HPDE6-E6E7 (cell line): ENCODE results near the gene CHPF.

ENCODE experiments used
- DNase-seq: peaks from one replicate; pipeline ENCODE4 v3.0.0; 2011; ENCODE audit warnings: missing footprints; ENCODE audit errors: extremely low spot score

CHPF gene

DNA sequence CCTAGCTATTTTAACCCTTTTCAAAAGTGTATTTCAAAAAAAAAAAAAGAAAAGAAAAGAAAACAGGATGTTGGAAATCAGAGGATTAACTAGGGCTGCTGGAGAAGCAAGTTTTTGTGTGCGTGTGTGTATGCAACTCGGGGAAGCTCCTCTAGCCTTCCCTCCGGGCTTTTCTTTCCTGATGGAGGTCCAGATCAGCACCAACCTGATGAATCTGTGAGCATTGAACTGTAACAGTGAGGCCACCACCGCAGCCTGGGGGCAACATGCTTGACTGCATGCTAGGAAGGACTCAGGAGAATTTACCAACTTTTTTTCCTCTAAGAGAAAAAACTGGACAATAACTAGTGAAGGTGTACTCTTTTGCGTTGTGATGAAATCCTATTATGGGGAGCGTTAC is 25.4 kb upstream of the CHPF start:
- no peak for DNase-seq

DNA sequence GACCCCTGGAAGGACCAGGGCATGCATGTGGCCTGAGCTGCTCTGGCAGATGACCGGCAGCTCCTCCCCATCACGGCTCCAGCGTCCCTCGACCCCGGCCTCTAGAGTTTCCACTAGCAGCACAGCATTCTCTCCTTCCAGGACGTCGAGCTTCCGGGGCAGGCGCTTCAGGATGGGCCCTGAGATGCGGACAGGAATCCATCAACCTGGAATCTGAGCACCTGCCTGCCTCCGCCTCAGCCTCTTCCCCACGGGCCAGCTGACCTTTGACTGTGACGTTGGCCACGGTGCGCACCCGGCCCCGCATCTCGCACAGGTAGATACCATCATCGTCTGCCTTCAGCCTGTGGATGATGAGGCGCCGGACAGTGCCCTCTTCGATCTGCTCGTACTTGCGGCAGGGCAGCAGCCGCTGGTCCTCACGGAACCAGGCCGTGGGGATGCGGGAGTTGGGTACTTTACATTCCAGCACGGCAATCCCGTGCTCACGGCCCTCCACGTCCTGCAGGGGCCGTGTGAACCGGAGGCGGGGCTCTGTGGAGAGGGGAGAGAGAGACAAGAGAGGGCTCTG is 24.3 kb upstream of the CHPF start:
- no peak for DNase-seq

DNA sequence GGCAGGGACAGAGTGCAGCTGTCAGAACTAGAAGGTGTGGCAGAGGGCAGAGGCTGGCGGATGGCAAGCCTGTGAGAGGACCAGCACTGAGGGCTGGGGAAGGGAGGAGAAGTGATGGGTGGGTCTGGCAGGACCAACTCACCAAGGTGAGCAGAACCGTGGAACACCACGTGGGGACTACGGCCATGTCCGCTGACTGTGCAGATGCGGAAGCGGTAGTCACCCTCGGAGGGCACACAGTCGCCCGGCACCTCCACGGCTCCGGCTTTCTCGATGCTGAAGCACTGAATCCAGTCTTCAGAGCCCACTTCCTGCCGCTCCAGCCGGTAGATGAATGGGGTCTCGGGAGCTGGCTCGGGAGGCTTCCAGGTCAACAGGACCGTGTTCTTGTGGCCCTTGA is 23.5 kb upstream of the CHPF start:
- DNase-seq, result no peak

DNA sequence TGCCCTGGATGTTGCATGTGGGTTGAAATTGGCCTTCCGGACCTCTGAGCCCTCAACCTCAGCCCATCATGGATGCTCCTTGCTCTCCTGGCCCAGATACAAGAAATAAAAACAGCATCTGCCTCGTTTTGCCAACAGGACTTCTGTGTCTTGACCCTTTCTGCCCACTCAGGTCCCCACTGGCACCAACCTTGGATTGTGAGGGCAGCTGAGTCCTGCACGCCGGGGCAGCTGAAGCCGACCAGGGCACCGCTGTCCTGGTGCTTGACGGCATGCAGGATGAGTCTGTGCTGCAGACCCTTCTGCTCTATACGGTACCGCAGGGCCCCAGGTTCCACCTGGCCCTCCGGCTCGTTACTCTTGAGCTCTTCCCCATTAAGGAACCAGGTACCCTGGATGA is 23.0 kb upstream of the CHPF start:
- DNase-seq, result no peak

DNA sequence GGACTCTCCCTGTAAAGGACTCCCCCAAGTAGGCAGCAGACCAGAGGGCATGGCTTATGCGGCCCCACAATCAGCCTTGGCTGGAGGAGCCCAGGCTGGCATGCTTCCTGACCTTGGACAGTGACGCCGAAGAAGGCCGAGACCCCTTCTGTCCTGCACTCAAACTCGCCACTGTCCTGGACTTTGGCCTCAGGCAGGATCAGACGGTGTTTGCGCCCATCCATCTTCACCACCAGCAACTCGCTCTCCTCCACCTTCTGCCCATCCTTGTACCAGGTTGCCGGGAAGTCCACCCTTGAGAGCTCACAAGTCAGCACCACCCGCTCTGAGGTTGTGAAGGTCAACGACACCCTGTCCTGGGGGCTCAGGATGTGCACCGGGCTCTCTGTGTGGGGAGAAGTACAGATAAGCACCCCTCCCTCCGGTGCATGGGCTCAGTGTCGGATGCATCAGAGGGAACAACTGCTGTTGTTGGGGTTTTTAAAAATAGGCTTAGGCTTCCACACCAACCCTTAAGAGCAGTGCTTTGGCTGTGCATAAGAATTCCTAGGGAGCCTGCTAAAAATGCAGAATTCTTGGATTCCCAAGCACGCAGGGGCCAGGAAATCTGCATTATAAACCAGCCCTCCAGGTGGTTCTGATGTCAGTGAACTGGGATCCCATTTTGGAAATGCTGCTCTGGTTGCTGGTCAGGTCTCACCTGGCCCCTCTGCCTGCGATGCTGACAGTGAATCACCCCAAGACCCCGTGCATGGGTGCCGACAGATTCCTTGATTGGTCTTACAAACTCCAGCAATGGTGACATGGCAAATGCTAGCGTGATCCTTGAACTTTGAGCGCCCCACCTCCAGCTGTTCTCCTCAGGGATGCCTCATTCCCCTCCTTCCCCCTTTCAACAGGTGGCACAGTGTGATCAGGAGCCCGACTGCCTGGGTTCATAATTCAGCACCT is 21.8 kb upstream of the CHPF start:
- no peak for DNase-seq

DNA sequence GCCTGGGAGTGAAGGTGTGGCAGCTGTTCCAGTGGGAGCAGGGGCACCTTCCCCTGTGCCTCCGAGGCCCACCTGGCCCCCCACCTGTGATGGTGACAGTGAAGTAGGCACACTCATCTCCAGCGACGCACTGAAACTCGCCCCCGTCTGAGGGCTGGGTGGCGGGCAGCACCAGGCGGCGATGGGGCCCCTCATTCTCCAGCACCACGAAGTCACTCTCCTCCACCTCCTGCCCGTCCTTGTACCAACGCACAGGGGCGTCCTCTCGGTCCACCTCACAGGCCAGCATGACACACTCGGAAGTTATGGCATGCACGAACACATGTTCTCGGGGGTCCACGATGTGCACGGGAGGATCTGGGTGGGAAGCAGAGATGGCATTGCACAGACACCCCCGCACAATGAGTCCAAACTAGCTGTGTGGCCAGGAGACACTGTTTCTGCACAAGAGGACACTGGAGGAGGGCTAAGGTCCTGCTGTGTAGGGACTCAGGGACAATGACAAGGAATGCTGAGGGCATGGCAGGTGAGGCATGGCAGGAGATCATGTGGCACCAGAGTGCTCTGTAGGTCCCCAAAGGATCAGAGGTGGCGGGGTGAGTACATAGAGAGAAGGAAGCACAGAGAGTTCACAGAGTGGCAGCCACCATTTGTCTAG is 19.8 kb upstream of the CHPF start:
- DNase-seq, result no peak

DNA sequence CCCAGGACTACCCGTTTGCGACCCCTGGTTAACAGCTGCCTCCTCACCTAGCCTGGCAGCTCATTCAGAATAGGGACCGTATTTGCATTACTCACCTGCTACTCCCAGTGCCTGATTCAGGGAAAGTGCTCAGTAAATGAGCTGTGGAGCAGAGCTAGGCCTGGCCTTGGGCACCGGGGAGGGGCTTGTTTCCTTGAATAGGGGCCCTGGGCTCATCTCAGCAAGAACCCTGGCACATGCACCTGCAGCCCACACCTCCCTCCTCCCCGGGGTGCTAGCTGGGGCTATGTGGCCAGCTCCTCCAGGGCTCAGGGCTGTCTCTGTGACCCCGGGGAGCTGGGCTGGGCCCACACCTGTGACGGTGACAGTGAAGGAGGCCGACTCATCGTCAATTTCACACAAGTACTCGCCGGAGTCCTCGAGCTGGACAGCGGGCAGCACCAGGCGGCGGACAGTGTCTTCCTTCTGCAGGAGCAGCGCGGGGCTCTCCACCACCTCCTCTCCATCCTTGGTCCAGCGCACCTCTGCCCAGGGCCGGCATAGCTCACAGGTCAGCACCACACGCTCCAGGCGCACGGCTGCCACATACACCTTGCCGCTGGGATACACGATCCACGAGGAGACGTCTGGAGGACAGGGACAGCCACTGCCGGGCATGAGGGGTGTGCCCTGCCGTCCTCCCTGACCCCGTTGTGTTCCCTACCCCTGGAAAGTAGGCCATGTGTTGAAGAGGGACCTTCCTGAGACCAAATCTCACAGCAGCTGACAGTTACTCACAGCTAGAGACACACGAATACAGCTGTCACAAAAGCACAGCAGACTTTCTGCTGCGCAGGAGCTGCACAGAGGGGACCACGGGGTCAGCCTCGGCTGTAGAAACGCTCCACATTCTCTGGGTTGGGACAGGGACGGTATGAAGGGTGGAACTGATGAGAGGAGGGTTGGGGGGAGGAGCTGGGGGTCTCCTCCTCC is 18.7 kb upstream of the CHPF start:
- no peak for DNase-seq

DNA sequence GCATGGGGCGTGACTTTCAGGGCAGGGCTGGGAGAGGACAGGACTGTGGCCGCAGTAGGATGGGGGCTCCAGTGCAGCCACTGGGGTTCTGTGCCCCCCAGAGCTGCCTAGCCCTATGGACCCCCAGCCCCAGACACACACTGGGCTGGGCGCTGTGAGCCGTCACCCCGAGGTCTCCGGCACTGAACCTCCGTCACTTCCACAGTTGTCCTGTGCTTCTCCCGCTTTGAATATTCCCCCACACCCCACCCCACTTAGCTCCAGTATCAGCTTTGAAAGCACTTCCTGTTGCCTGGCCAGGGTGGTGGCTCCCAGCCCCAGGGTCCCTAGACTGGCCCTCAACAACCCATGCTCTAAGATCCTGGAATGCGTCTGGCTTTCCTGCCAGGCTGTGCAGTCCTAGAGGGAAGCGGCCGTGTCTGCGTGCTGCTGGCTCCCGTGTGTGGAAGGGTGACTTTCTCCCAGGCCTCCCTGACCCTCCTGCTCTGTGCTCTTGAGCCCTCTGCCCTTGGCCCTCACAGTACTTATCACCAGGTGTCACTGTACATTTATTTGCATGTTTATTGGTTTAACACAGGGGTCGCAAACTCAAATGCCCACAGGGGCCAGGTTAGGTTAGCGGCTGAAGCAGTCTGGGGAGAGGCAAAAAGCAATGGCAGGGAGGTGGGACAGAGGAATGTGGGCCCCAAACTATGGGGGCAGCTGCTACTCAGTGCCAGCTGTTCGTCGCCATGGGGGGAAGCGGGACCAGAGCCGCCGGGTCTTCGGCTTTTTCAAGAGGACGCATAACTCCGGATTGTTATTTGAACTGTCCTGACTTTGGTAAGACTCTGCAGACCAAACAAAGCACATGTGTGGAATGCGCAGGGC is 17.8 kb upstream of the CHPF start:
- DNase-seq, result no peak

DNA sequence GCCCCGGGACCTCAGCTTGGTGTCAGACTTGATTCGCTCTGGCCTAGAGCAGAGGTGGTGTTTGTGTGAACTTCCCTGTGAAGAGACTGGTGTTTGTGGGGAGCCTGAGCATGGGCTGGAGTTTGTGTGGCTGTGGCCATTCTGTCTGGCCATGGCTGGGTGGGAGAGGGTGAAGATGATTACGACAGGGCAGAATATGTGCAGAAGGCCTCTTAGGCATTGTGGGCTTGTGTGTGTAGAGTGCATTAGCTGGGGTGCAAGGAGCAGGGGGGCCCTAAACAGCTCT is 17.2 kb upstream of the CHPF start:
- no peak for DNase-seq

DNA sequence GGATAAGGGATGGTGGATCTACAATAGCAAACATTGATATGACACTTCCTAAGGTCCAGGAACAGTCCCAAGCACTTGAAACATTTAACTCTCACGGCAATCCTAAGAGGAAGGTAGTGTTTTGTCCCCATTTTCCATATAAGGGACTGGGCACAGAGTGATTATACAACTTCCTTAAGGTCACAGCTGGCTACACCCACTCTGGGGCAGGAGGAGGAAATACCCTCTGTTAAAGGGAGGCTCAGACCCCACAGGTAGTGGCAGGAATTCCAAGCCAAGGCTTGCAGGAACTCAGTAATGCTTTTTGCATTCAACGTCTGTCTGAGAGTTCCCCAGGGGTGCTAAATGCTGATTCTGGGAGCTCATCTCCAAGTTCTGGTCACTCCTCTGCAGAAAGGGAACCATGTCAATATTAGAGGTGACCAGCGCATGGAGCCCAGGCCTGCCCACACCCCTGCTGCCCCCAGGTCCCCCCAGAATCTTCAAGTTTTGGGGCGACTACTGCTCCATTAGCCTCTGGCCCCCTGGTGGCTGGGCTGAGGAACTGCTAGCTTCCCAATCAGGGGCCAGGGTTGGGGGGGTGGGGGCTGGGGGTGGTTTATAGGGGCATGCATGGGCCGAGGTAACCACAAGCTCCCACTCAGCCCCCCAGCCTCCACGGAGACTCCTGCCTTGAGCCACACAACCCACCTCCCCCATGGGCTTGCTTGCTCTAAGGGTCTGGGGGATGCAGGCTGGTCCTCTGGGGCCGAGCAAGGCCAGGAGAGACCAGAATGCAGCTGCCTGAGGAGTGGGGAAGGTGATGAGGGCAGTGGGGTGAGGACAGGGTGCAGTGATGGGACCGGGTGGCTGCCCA is 16.7 kb upstream of the CHPF start:
- DNase-seq, result peak; percentile 37

DNA sequence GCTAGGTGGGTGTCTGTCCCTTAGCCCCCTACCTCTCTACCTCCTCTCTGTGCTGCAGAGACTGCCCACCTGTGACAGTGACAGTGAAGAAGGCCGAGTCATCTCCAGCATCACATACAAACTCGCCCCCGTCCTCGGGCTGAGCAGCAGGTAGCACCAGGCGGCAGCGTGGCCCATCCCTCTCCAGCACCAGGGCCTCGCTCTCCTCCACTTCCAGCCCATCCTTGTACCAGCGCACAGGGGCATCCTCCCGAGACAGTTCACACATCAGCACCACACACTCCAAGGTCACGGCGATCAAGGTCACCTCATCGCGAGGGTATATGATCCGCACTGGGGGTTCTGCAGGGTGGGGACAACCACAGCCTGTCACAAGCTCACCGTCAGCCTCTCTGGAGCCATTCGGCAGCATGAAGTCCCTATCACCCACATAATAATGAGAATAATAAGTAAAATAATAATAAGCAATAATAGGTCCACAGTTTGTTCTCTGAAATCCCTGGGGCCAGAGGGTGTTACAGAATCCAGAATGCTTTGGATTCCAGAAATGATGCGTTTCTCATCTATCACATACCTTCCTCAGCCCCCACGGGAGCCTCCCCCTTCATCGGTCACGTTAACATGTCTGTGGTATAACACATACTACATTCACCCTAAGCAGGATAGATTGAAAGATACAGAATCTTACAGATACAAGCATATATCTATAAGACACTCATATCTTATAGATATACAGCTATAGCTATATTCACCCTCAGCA is 15.7 kb upstream of the CHPF start:
- DNase-seq, result no peak

DNA sequence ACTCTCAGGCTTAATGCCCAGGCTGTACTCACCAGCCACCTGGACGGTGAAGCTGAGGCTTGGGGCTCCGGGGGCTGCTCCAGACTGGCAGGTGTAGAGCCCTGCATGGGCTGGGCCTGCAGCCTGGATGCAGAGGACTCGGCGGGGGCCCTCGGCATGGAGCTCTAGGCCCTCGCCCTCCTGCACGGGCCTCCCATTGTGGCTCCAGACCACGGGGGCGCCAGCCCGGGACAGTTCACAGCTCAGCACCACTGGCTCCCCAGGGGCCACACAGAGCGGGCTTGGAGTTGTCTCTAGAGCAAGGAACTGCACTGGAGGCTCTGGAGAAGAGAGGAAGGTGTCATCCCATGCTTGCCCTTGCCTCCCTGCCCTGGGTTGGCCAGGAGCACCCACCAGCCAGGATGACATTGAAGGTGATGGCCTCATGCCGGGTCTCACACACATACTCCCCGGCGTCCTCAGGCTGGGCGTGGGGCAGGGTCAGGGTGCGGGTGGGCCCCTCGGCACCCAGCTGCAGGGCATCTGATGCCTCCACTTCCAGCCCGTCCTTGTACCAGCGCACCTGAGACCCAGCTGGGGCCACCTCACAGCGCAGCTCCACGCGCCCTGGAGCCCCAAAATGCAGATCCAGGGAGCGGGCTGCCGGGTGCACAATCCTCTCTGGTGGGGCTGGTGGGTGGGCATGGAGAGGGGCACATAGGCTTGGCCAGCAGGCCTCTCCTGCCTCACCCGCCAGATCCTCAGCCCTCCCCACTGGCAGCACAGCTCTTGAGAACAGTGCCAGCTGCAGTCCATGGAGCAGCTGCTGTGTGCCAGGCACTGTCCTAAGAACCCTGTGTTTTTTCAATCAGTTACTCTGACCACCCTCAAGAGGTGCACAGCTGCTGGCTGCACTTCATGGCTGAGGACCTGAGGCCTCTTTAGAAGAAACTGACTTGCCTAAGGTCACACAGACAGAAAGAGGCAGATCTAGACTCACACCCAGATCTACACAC is 14.5 kb upstream of the CHPF start:
- no peak for DNase-seq

DNA sequence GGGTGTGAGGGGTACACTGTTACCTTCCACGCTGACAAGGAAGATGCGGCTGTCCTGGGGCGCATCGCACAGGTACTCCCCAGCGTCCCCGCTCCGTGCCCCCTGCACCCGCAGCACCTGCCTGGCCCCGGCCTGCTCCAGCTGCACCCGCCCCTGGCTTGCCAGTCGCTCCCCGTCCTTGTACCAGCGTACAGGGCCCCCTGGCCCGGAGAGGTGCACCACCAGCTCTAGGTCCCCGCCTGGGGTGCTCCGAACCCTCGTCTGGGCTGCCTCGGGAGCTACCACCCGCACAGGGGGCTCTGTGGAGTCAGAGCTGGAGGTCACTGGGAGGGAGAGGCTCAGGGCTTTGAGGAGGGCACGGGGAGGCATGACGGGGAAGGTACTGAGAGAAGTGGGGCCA is 13.7 kb upstream of the CHPF start:
- no peak for DNase-seq

DNA sequence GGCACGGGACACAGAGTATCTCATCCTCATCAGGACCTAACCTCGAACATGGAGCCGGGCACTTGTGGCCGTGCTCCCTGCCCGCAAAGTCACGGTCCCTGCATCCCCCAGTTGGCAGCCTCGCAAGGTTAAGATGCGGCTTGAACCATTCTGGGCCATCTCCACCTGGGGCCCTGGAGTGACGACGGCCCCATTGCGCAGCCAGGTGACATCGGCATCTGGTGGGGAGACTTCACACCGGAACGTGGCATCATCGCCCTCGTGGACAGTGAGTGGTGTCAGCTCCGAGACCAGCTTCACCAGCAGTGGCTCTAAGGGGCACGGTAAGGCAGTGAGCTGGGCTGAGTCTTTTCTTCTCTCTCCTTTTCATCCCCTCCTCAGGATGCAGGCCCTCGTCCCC is 12.8 kb upstream of the CHPF start:
- DNase-seq, result no peak

DNA sequence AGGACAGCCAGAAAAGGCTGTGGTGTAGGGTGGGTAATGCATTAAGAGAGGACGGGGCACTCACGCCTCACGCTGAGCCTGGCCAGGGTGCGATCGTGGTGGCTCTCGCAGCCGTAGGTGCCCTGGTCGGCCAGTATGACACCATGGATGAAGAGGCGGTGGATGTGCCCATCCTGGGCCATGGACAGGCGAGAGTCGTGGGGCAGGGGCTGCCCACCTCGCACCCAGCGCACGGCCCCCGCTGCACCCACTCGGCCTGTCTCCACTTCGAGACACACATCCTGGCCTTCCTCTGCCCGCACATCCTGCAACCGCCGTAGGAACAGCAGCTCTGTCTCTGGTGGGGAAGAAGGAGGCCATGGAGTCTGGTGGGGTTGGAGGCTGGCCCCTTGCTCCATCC is 12.3 kb upstream of the CHPF start:
- no peak for DNase-seq

DNA sequence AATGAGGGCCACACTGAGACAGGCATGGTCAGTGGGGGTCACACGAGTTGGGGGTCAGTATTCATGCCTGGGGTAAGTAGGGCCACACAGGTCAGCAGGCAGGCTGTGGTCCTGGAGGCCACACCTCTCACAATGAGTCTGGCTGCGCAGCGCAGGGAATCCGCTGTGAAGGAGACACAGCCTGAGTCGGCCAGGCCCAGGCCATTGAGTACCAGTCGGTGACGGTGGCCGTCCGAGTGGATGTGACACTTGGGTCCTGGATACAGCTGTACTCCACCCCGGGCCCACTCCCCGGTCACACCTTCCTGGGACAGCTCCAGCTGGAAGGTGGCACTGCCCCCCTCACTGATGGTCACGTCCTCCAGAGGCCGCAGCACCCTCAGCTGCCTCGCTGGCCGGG is 10.7 kb upstream of the CHPF start:
- DNase-seq, result no peak

DNA sequence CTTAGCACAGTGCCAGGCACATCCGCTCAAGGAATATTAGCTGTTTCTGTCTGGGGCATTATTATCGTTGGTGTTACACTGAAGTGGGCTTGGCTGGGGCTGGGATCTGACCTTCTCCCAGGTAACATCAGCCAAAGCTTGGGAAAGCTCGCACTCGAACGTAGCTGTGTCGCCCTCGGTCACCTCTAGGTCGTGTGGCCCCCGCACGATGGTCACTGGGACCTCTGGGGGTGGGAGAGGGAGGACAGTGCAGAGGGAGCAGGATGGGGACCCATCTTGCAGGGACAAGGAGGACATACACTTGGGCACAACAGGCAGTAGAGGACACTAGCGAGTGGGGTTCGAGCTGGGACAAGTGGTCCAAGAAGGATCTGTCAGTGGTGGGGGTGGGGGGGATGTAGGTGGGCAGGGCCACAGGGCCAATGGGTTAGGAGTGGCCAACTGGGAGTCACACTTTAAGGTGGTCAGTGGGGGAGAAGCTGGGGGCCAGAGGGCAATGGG is 9.9 kb upstream of the CHPF start:
- DNase-seq, result no peak

DNA sequence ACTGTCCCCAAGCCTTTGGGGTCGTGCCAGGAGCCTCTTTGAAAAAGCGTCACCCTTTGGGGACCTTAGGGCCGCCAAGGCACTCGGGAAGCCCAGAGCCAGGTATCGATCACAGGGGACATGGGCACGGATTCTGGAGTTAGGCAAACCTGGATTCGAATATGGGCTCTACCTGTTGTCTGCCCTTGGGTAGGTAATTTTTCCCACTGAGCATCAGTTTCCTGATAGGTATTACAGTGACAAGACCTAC is 9.5 kb upstream of the CHPF start:
- no peak for DNase-seq
